Astrocyte of the spinal cord (primary cell): ENCODE results near the gene KCNJ15.

Experiments used
- DNase-seq: peaks from one replicate; pipeline ENCODE4 v3.0.0; 2011; ENCODE audit warnings: low read depth, low spot score
- H3K4me3 ChIP-seq: 2 replicates; pipeline ENCODE4 v1.5.1; 2011; ENCODE audit warnings: low read depth, mild to moderate bottlenecking, low read length, moderate library complexity
- CTCF ChIP-seq: IDR thresholded peaks from 2 replicates; pipeline ENCODE4 v1.5.1; 2012; ENCODE audit warnings: low read depth, mild to moderate bottlenecking, low read length, inconsistent platforms
- in situ Hi-C: cut with HindIII; loops from 2 replicates; pipeline ENCODE4 v1.10.0; 2017; ENCODE audit warnings: low sequenced_read_pairs

The KCNJ15 gene

GRCh38 chr21:38258521-38259485 lies 2.0 kb downstream of the KCNJ15 start:
- in situ Hi-C loops: no loop called here
- no peak overlapping the region for H3K4me3 ChIP-seq
- peak; percentile 66 for DNase-seq
- no peak for TF ChIP-seq CTCF

GRCh38 chr21:38259665-38260064 lies 2.9 kb downstream of the KCNJ15 start:
- no peak overlapping the region for H3K4me3 ChIP-seq
- TF ChIP-seq CTCF: no peak
- in situ Hi-C loops: no loop called here
- no peak for DNase-seq

GRCh38 chr21:38260426-38260825 lies 3.6 kb downstream of the KCNJ15 start:
- no peak for DNase-seq
- in situ Hi-C loops: no loop called here
- no peak for TF ChIP-seq CTCF
- H3K4me3 ChIP-seq: no peak overlapping the region

GRCh38 chr21:38261851-38262250 lies 5.1 kb downstream of the KCNJ15 start:
- DNase-seq: no peak
- H3K4me3 ChIP-seq: no peak overlapping the region
- no peak for TF ChIP-seq CTCF
- in situ Hi-C loops: no loop called here

- no peak for TF ChIP-seq CTCF
- H3K4me3 ChIP-seq: no peak overlapping the region
- DNase-seq: peak; percentile 87
- in situ Hi-C loops: no loop called here
Measured at GRCh38 chr21:38263493-38263892, 6.7 kb downstream of the KCNJ15 start.

- TF ChIP-seq CTCF: no peak
- in situ Hi-C loops: no loop called here
- no peak for DNase-seq
- no peak overlapping the region for H3K4me3 ChIP-seq
Measured at GRCh38 chr21:38264571-38264970, 7.8 kb downstream of the KCNJ15 start.
